MCF 10A (cell line): ENCODE measurements around the gene MLLT10. TPM values are rescaled to one million over a fixed set of nuclear protein-coding genes. Genes with fewer than 3 reads are reported as not detected.

Experiments
- BruUV-seq: library from RNA; stranded (reverse); fragments of 400-500 nt; replicated peaks from 2 replicates; lab custom pipeline; 2021; lab: Mats Ljungman, UMichigan
- CTCF ChIA-PET: fragments of 300-600 bp; sonication (Branson Sonifier 250); formaldehyde crosslinking; extraction: SDS; loops from one replicate; lab custom pipeline; 2021; ENCODE audit warnings: antibody characterized with exemption, inconsistent platforms; lab: Yijun Ruan, JAX
- POLR2A ChIA-PET: fragments of 300-600, 350-650 bp; sonication (Branson Sonifier 250); formaldehyde crosslinking; extraction: SDS; loops from one replicate; lab custom pipeline; 2020; ENCODE audit warnings: antibody characterized with exemption, inconsistent platforms; lab: Yijun Ruan, JAX
- DNase-seq: peaks from one replicate; pipeline ENCODE4 v3.0.0-alpha.2; 2018; ENCODE audit not compliant: unreplicated experiment
- H3K27ac Mint-ChIP-seq: one replicate; pipeline ENCODE4 v1.8.0; 2022; ENCODE audit warnings: mild to moderate bottlenecking, low read depth, mixed read lengths; ENCODE audit not compliant: unreplicated experiment
- H3K27me3 Mint-ChIP-seq: one replicate; pipeline ENCODE4 v1.8.0; 2022; ENCODE audit warnings: mixed read lengths; ENCODE audit not compliant: insufficient read depth, unreplicated experiment
- H3K36me3 Mint-ChIP-seq: one replicate; pipeline ENCODE4 v1.8.0; 2022; ENCODE audit warnings: mild to moderate bottlenecking, moderate library complexity, mixed read lengths; ENCODE audit not compliant: insufficient read depth, unreplicated experiment
- H3K4me1 Mint-ChIP-seq: one replicate; pipeline ENCODE4 v1.8.0; 2022; ENCODE audit warnings: mixed read lengths; ENCODE audit not compliant: insufficient read depth, unreplicated experiment
- H3K4me3 Mint-ChIP-seq: one replicate; pipeline ENCODE4 v1.8.0; 2022; ENCODE audit warnings: mild to moderate bottlenecking, moderate library complexity, mixed read lengths; ENCODE audit not compliant: unreplicated experiment
- H3K9me3 Mint-ChIP-seq: one replicate; pipeline ENCODE4 v1.8.0; 2022; ENCODE audit warnings: mixed read lengths; ENCODE audit not compliant: unreplicated experiment
- intact Hi-C: fragments of 100-400 bp; cut with micrococcal nuclease; formaldehyde crosslinking; loops from 2 replicates; pipeline ENCODE4 v1.14.1; 2022
- total RNA-seq: library from RNA; stranded (reverse); gene quantifications from 2 replicates; pipeline ENCODE4 v1.2.3, GENCODE V29; 2022
- TF ChIP-seq, protein P1 (sequence below): fragments of 200-600 bp; IDR thresholded peaks from one replicate; pipeline ENCODE4 v1.8.0; 2022; ENCODE audit warnings: antibody characterized with exemption, mild to moderate bottlenecking; ENCODE audit not compliant: unreplicated experiment

MLLT10 gene
- total RNA-seq, 1 experiment from 2014 or later, result 47.5 TPM

DNA sequence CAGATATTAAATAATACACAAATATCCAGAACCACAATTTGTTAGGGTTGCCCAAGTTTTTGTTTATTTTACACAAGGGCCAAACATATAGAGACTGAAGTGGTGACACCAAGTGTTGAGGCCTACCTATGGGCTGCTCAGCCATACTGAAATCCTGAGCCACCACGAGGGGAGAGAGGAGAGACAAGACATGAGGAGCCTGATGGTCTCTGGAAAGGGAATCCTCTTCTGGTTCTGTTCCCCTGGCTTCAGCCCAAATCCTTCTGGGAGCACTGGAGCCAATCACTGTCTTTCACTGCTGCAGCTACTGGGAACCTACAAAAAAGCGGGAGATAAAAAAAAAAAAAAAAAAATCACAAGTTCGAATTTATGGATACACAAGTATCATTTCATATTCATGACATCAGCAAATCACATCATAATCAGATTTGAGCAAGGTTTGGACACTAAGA, 10.4 kb upstream of the MLLT10 start:
- Mint-ChIP-seq H3K4me1 (peaks cover 7% of the 10 kb centered on the region), H3K27ac (no peak overlapping the region), H3K36me3 (no peaks in the 10 kb centered on the region), H3K27me3 (no peaks in the 10 kb centered on the region), H3K9me3 (no peaks in the 10 kb centered on the region), H3K4me3 (peak overlapping the region; percentile 43)
- DNase-seq, result no peak
- intact Hi-C loops, result no loop called here
- BruUV-seq, result no TSS peak
- CTCF ChIA-PET, result interaction anchor here (0.6 to 1.2 kb wide), 5 partner anchors 27 to 321 kb away, joined by 3 to 5 read pairs (median 4); no protein-coding TSS in a partner anchor
- TF ChIP-seq, protein P1, sequence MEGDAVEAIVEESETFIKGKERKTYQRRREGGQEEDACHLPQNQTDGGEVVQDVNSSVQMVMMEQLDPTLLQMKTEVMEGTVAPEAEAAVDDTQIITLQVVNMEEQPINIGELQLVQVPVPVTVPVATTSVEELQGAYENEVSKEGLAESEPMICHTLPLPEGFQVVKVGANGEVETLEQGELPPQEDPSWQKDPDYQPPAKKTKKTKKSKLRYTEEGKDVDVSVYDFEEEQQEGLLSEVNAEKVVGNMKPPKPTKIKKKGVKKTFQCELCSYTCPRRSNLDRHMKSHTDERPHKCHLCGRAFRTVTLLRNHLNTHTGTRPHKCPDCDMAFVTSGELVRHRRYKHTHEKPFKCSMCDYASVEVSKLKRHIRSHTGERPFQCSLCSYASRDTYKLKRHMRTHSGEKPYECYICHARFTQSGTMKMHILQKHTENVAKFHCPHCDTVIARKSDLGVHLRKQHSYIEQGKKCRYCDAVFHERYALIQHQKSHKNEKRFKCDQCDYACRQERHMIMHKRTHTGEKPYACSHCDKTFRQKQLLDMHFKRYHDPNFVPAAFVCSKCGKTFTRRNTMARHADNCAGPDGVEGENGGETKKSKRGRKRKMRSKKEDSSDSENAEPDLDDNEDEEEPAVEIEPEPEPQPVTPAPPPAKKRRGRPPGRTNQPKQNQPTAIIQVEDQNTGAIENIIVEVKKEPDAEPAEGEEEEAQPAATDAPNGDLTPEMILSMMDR, result no peak
- POLR2A ChIA-PET, result interaction anchor here (2.0 to 11.2 kb wide), 2 partner anchors 9 to 27 kb away, joined by 9 to 141 read pairs; no protein-coding TSS in a partner anchor

- no peaks in the 10 kb centered on the region for H3K9me3 Mint-ChIP-seq
- ChIA-PET POLR2A (interaction anchor here (2.0 to 11.2 kb wide), 2 partner anchors 9 to 27 kb away, joined by 9 to 141 read pairs; no protein-coding TSS in a partner anchor), CTCF (interaction anchor here (0.6 to 1.2 kb wide), 5 partner anchors 19 to 1581 kb away, joined by 3 to 5 read pairs (median 3); no protein-coding TSS in a partner anchor)
- DNase-seq, result no peak
- TF ChIP-seq, protein P1, result no peak
- peaks cover 8% of the 10 kb centered on the region for H3K4me1 Mint-ChIP-seq
- H3K27me3 Mint-ChIP-seq, result no peaks in the 10 kb centered on the region
- no peaks in the 10 kb centered on the region for H3K36me3 Mint-ChIP-seq
- no peak overlapping the region for H3K27ac Mint-ChIP-seq
- no peak overlapping the region for H3K4me3 Mint-ChIP-seq
- BruUV-seq, result no TSS peak
- intact Hi-C loops, result no loop called here
These were observed 9.9 kb upstream of the MLLT10 start for GRCh38 chr10:21524131-21524525.

DNA sequence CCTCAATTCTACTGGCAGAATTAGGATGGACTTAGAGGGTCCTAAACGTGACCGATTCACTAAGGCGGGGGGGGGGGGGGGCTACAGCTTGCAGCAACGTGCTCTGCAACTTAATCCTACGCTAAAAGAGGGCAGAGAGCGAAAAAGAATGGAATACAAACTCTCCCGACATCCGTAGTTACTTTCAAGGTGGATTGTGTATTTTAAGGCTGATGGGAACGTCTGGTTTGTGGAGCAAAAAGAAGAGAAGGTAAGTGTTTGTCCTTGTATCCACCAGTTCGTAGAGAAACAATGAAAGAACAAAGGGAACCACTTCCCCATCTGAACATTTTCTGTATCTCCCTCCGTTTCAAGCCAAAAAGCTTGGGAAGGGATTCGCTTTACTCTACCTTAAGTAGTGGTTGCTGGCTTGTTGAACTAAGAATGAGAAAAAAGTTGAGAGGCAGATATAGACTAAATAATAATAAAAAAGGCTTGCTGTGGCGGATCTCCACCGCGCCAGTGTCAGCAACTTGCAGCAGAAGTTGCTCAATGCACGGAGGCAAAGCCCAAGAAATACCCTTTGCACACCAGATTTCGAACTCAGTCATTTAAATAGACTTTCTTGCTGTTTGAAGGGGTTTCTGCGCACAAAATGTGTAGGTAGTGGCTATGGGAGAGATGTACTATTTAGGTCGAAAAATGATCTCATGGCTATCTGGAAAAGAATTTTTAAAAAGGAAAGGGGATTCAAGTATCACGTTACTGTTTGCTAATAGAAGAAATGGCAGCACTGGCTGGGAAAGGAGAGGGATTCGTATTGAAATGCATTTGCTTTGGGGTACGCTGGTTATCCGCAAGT, 9.3 kb upstream of the MLLT10 start:
- intact Hi-C loops, result loop anchor here (5.0 kb wide), 1 partner anchor 447 kb away; no protein-coding TSS in a partner anchor
- BruUV-seq, result no TSS peak
- DNase-seq, result no peak
- ChIA-PET POLR2A (interaction anchor here (0.6 to 11.2 kb wide), 16 partner anchors 8 to 1706 kb away, joined by 3 to 141 read pairs (median 4); no protein-coding TSS in a partner anchor), CTCF (interaction anchor here (0.6 to 1.6 kb wide), 7 partner anchors 17 to 1580 kb away, joined by 3 to 5 read pairs (median 3); no protein-coding TSS in a partner anchor)
- Mint-ChIP-seq H3K9me3 (no peaks in the 10 kb centered on the region), H3K27ac (peak overlapping the region; percentile 100), H3K27me3 (no peaks in the 10 kb centered on the region), H3K36me3 (no peaks in the 10 kb centered on the region), H3K4me1 (peaks cover 13% of the 10 kb centered on the region), H3K4me3 (peak overlapping the region; percentile 97)
- TF ChIP-seq, protein P1, result no peak
